ENCODE results near the gene CDH4. TPM values are rescaled to one million over a fixed set of nuclear protein-coding genes. Genes with fewer than 3 reads are reported as not detected.
"Not testable (repeated sequence)": the region's sequence is repeated elsewhere in the genome, so short reads cannot be mapped to it uniquely, and the experiment has no call there.

The CDH4 gene
- total and polyA plus RNA-seq, 2 of the 13 experiments (the other 11 are each of a cell fraction or from before 2014, with no cell fraction given): not detected

GRCh38 chr20:61406773-61407172 is 154.7 kb downstream of the CDH4 start:
- H3K36me3 ChIP-seq (replicated peaks in 1 of 2; ENCODE audit: control insufficient read depth in 1 of 2, insufficient read depth in 2 of 2, low read length in 2 of 2); H3K79me2 ChIP-seq (ENCODE audit: insufficient read depth, low read length); ATAC-seq; H3K27ac ChIP-seq (ENCODE audit: extremely low read length, insufficient read depth, low read length); DNase-seq (ENCODE audit: low spot score); POLR2A ChIA-PET; H4K20me1 ChIP-seq (ENCODE audit: insufficient read depth, low read length); H3K4me3 ChIP-seq (replicated peaks in 1 of 3; ENCODE audit: insufficient read depth in 1 of 3, low read depth in 2 of 3, low read length in 3 of 3); FAIRE-seq; CTCF ChIA-PET (ENCODE audit: low intra/inter-chr PET ratio, low total read pairs); intact Hi-C loops (cut with micrococcal nuclease; ENCODE audit: unreplicated experiment); BruUV-seq (replicated peaks); H3K9me3 ChIP-seq (ENCODE audit: low read length); in situ Hi-C loops (cut with HindIII; ENCODE audit: extremely low pct_ligation_motif_present, low pct_unique_long_range_greater_than_20kb); H3K4me1 ChIP-seq (ENCODE audit: insufficient read depth, low read length); H3K9ac ChIP-seq (ENCODE audit: insufficient read depth, low read depth, low read length); H3K4me2 ChIP-seq (ENCODE audit: low read depth, low read length); H2AFZ ChIP-seq (ENCODE audit: low read length): not testable (repeated sequence)
- H3K27me3 ChIP-seq (ENCODE audit: control insufficient read depth in 1 of 2, insufficient read depth in 2 of 2, low read length in 2 of 2): peaks cover 0 to 10% of the 10 kb centered on the region in 2 experiments; a peak in 2 of 5 replicates
- WGBS (ENCODE audit: low lambda C conversion rate): 50% methylated on average over 8 of the region's 8 CpGs
- TF ChIP-seq, protein P1, sequence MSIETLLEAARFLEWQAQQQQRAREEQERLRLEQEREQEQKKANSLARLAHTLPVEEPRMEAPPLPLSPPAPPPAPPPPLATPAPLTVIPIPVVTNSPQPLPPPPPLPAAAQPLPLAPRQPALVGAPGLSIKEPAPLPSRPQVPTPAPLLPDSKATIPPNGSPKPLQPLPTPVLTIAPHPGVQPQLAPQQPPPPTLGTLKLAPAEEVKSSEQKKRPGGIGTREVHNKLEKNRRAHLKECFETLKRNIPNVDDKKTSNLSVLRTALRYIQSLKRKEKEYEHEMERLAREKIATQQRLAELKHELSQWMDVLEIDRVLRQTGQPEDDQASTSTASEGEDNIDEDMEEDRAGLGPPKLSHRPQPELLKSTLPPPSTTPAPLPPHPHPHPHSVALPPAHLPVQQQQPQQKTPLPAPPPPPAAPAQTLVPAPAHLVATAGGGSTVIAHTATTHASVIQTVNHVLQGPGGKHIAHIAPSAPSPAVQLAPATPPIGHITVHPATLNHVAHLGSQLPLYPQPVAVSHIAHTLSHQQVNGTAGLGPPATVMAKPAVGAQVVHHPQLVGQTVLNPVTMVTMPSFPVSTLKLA (IDR thresholded peaks at IDR 0.05): peak; percentile 98

DNA sequence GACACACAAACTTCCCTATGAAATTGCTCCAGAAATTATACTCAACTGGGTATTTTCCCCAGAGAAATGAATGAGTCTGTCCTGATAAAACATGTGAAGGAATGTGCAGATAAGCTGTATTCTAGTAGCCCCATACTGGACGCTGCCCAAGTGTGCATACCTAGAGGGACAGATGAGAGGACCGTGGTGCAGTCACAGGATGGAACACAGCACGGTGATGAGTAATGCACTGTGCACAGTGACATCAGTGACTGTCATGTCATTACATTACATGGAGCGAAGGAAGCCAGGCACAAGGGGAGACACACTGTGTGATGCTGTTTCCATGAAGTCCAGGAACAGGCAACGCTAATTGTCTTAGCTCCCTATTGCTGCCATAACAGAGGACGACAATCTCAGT is 155.5 kb downstream of the CDH4 start:
- no peak for FAIRE-seq
- no peaks in the 10 kb centered on the region for H3K79me2 ChIP-seq (ENCODE audit: insufficient read depth, low read length)
- ChIA-PET POLR2A (no interaction called here), CTCF (ENCODE audit: low intra/inter-chr PET ratio, low total read pairs) (no interaction called here)
- H3K9me3 ChIP-seq (ENCODE audit: low read length): no peaks in the 10 kb centered on the region
- H3K9ac ChIP-seq (ENCODE audit: insufficient read depth, low read depth, low read length): no peak overlapping the region
- peak; percentile 44 for ATAC-seq
- intact Hi-C loops (cut with micrococcal nuclease; ENCODE audit: unreplicated experiment): no loop called here
- no peak overlapping the region for H3K4me2 ChIP-seq (ENCODE audit: low read depth, low read length)
- WGBS (ENCODE audit: low lambda C conversion rate): 2% methylated on average over 6 of the region's 6 CpGs
- TF ChIP-seq ATF7 (IDR thresholded peaks at IDR 0.05) (0 out of 2 replicates have a peak, but pooled peaks have one; percentile 6), ATF7 (CRISPR knock-in tag; IDR thresholded peaks at IDR 0.05) (no peak), CREB1 (IDR thresholded peaks at IDR 0.05) (peak; percentile 70), CREB1 (CRISPR knock-in tag; IDR thresholded peaks at IDR 0.05) (no peak), ZNF33B (CRISPR knock-in tag; IDR thresholded peaks at IDR 0.05) (no peak)
- no peak overlapping the region for H2AFZ ChIP-seq (ENCODE audit: low read length)
- H3K36me3 ChIP-seq (replicated peaks in 1 of 2; ENCODE audit: control insufficient read depth in 1 of 2, insufficient read depth in 2 of 2, low read length in 2 of 2): no peaks in the 10 kb centered on the region
- H3K27ac ChIP-seq (ENCODE audit: extremely low read length, insufficient read depth, low read length): no peak overlapping the region
- BruUV-seq (replicated peaks): no TSS peak
- H4K20me1 ChIP-seq (ENCODE audit: insufficient read depth, low read length): no peaks in the 10 kb centered on the region; the same call in 1 of the 2 replicates
- DNase-seq (ENCODE audit: low spot score): no peak
- in situ Hi-C loops (cut with HindIII; ENCODE audit: extremely low pct_ligation_motif_present, low pct_unique_long_range_greater_than_20kb): no loop called here
- no peak overlapping the region for H3K4me3 ChIP-seq (replicated peaks in 1 of 3; ENCODE audit: insufficient read depth in 1 of 3, low read depth in 2 of 3, low read length in 3 of 3)
- peaks cover 0 to 10% of the 10 kb centered on the region in 2 experiments; a peak in 2 of 5 replicates for H3K27me3 ChIP-seq (ENCODE audit: control insufficient read depth in 1 of 2, insufficient read depth in 2 of 2, low read length in 2 of 2)
- no peaks in the 10 kb centered on the region for H3K4me1 ChIP-seq (ENCODE audit: insufficient read depth, low read length)

Data from HepG2 (cell line).